H1 (cell line): Measurements from ENCODE around the gene ADCYAP1. TPM values are rescaled to one million over a fixed set of nuclear protein-coding genes. Genes with fewer than 3 reads are reported as not detected.

ENCODE experiments used
- CHD2 ChIP-seq: IDR thresholded peaks from 2 replicates; pipeline ENCODE4 v1.6.1; 2012; ENCODE audit warnings: low read length, improper control_type of control experiment
- EZH2 ChIP-seq: fragments of 200-600 bp; sonication (generic); IDR thresholded peaks from 2 replicates; pipeline ENCODE4 v1.7.1; 2012; ENCODE audit warnings: low read depth, mild to moderate bottlenecking, moderate library complexity, low read length, inconsistent platforms; ENCODE audit not compliant: severe bottlenecking
- JUN ChIP-seq: IDR thresholded peaks from 2 replicates; pipeline ENCODE4 v1.6.1; 2011; ENCODE audit warnings: low read depth, mild to moderate bottlenecking, improper control_type of control experiment, low read length
- MAFK ChIP-seq: IDR thresholded peaks from 2 replicates; pipeline ENCODE4 v1.6.1; 2012; ENCODE audit warnings: low read depth, mild to moderate bottlenecking, improper control_type of control experiment, low read length
- NANOG ChIP-seq: IDR thresholded peaks from 2 replicates; pipeline ENCODE4 v1.6.1; 2011; ENCODE audit warnings: low read length, low read depth, mild to moderate bottlenecking, inconsistent platforms; ENCODE audit not compliant: insufficient read depth, poor library complexity, severe bottlenecking
- TCF12 ChIP-seq: IDR thresholded peaks from 2 replicates; pipeline ENCODE4 v1.6.1; 2011; ENCODE audit warnings: low read depth, mild to moderate bottlenecking, low read length
- polyA plus RNA-seq, 7 experiments: library from polyadenylated mRNA; depleted of rRNA in 3 of 7; stranded (reverse) in 5 of 7; unstranded in 2 of 7; fragments of >200 nt in 5 of 7; fragments of 200-250 nt in 2 of 7; gene quantifications; 1 replicate in 5 of 7; 2 replicates in 1 of 7; 4 replicates in 1 of 7; pipeline versions ENCODE4 v1.2.1 to v1.2.3, GENCODE V29; 2011 to 2013; ENCODE audit warnings: missing spikeins in 2 of 7, mixed read lengths in 2 of 7
- total RNA-seq: library from RNA; stranded (reverse); fragmentation: NEBNext Ultra II Directional; extraction: Animal tissue kit (Norgen Biotek cat#: 25700); gene quantifications from 2 replicates; pipeline ENCODE4 v1.2.1, GENCODE V29; 2021
- TF ChIP-seq, protein P1 (sequence below): IDR thresholded peaks from 2 replicates; pipeline ENCODE4 v1.6.1; 2011; ENCODE audit warnings: low read depth, mild to moderate bottlenecking, low read length; ENCODE audit not compliant: insufficient read depth
- TF ChIP-seq, protein P2 (sequence below): IDR thresholded peaks from 2 replicates; pipeline ENCODE4 v1.6.1; 2012; ENCODE audit warnings: inconsistent platforms
- TF ChIP-seq, protein P3 (sequence below): IDR thresholded peaks from 2 replicates; pipeline ENCODE4 v1.6.1; 2012; ENCODE audit warnings: inconsistent platforms

ADCYAP1 gene
- total and polyA plus RNA-seq, 2 of the 8 experiments (the other 6 are each of a cell fraction or from before 2014, with no cell fraction given): 0.02 TPM; not detected in 1

DNA sequence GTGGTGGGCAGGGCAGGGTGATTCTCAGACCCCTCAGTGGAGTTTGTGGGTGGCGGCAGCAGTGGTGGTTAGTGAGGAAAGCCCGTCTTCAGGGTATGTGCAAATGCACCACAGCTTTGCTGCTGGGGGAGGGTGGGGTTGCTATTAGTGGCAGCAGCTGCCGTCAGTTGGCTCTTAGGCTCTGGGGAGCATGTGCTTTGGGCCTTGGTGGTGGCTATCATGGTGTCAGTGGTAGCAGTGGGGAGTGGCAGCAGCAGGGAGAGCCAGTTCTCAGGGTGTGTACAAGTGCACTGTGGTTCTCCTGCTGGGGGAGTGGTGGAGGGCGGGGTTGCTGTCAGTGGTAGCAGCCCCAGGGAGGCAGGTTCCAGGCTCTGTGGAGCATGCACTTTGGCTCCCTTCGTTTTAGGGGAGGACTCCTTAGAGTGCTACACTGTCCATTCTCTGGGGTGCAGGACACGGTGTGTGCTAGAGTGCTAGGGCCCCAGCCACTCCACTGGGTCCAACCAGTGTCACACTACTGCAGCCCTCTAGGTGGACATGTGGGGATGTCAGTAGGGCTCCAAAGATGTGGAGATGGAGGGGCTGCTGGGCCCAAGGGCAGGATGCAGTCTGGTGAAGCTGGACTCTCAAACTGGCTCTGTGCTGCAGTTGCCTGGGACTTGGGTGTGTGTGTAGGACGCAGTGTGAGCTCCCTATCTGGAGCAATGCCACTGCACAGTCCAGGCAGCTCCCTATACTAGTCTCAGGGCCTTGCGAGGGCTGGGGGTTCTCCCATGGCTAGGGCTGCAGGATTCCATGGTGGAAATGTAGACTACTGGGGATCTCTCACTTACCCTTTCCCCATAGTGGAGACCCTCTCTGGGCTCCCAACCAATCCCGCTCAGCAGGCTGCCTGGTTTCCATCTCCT lies 45.3 kb downstream of the ADCYAP1 start (continued):
- no peak for TF ChIP-seq EZH2
- TF ChIP-seq, protein P1, sequence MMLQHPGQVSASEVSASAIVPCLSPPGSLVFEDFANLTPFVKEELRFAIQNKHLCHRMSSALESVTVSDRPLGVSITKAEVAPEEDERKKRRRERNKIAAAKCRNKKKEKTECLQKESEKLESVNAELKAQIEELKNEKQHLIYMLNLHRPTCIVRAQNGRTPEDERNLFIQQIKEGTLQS: no peak
- no peak for TF ChIP-seq CHD2
- no peak for TF ChIP-seq JUN
- TF ChIP-seq, protein P2, sequence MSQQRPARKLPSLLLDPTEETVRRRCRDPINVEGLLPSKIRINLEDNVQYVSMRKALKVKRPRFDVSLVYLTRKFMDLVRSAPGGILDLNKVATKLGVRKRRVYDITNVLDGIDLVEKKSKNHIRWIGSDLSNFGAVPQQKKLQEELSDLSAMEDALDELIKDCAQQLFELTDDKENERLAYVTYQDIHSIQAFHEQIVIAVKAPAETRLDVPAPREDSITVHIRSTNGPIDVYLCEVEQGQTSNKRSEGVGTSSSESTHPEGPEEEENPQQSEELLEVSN: no peak
- TF ChIP-seq MAFK: no peak
- no peak for TF ChIP-seq TCF12
- TF ChIP-seq, protein P3, sequence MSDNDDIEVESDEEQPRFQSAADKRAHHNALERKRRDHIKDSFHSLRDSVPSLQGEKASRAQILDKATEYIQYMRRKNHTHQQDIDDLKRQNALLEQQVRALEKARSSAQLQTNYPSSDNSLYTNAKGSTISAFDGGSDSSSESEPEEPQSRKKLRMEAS: no peak
- TF ChIP-seq NANOG: no peak
